ENCODE results near the gene ARHGAP18.
A peak's percentile ranks its signal among the peaks of the same experiment; 100 is the strongest.

Gene ARHGAP18

GRCh38 chr6:129555206-129555832 is 154.7 kb downstream of the ARHGAP18 start:
- no peak for TF ChIP-seq CTCF (IDR thresholded peaks at IDR 0.05; ENCODE audit: low read length, missing control alignments)
- DNase-seq (ENCODE audit: low read depth): peak; percentile 89

DNA sequence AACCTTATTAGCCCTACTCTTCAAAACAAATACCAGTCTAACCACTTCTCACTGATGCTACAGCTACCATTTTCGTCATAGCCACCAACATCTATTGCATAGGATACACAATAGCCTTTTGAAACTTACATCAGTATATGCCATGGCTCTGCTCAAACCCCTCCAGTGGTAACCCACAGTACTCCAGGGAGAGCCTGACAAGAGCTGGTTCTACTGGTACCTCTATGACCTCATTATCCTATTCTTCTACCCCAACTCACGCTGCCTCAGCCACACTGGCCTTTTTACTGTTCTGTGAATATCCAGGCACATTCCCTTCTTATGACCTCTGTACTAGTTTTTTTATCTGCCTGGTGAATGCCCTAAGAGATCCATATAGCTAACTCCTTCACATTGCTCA is 157.6 kb downstream of the ARHGAP18 start:
- TF ChIP-seq CTCF (IDR thresholded peaks at IDR 0.05; ENCODE audit: low read length, missing control alignments): no peak
- H3K4me3 ChIP-seq (replicated peaks; ENCODE audit: low read depth, low read length): no peak overlapping the region
- no peak for DNase-seq (ENCODE audit: low read depth)

More at GRCh38 chr6:129555206-129555832, 154.7 kb downstream of the ARHGAP18 start:
- no peak overlapping the region for H3K4me3 ChIP-seq (replicated peaks; ENCODE audit: low read depth, low read length)

DNA sequence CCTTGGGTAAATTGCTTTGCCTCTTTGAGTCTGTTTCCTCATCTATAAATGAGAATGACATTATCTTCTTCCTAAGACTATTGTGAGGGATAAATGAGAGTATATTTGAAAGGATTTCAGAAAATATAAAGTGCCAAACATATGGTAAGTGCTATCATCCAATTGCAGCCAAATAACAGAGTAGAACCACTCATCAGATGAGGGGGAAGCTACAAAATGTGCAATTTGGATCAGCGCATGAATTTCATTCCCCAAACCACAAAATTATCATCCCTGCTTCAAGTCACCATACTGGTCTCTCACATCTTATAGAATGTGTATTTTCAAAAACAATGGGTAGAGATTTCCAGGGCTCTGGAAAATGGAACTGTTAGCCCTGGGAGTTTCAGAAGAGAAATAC is 158.5 kb downstream of the ARHGAP18 start:
- no peak for TF ChIP-seq CTCF (IDR thresholded peaks at IDR 0.05; ENCODE audit: low read length, missing control alignments)
- no peak for DNase-seq (ENCODE audit: low read depth)
- no peak overlapping the region for H3K4me3 ChIP-seq (replicated peaks; ENCODE audit: low read depth, low read length)

DNA sequence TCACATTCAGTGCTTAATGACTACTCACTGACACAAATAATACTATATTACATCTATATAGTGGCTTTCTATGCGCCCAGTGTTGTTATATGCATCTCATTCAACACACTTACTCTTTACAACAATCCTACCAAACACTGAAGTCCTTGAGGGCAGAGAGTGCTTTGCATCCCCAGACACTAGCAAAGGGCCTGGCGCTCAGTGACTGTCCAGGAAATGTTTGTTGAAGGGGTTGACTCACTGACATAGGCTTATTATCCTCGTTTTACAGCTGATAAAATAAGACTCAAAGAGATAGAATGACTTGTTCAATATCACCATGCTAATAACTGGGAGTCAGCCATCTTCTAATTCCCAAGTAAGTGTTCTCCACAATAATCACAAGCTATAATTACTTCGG is 163.3 kb downstream of the ARHGAP18 start:
- H3K4me3 ChIP-seq (replicated peaks; ENCODE audit: low read depth, low read length): no peak overlapping the region
- TF ChIP-seq CTCF (IDR thresholded peaks at IDR 0.05; ENCODE audit: low read length, missing control alignments): no peak
- no peak for DNase-seq (ENCODE audit: low read depth)

- DNase-seq (ENCODE audit: low read depth): peak; percentile 11
- no peak overlapping the region for H3K4me3 ChIP-seq (replicated peaks; ENCODE audit: low read depth, low read length)
- no peak for TF ChIP-seq CTCF (IDR thresholded peaks at IDR 0.05; ENCODE audit: low read length, missing control alignments)
Observed at GRCh38 chr6:129544892-129545612, 164.9 kb downstream of the ARHGAP18 start.

DNA sequence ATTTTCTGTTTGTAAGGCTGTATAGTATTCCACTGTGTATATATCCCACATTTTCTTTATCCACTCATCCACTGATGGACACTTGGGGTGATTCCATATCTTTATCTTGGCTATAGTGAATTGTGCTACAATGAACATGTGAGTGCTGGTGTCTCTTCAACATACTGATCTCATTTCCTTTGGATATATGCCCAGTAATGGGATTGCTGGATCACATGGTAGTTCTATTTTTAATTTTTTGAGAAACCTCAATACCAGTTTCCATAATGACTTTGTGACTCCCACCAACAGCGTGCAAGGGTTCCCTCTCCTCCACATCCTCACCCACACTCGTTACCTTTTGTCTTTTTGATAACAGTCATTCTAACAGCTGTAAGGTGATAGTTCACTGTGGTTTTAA is 166.0 kb downstream of the ARHGAP18 start:
- no peak overlapping the region for H3K4me3 ChIP-seq (replicated peaks; ENCODE audit: low read depth, low read length)
- no peak for TF ChIP-seq CTCF (IDR thresholded peaks at IDR 0.05; ENCODE audit: low read length, missing control alignments)
- peak; percentile 49 for DNase-seq (ENCODE audit: low read depth)

Data from fibroblast of pulmonary artery (primary cell).